Esophagus muscularis mucosa (tissue), 4 donors: ENCODE measurements around the gene KLF7. TPM values are rescaled to one million over a fixed set of nuclear protein-coding genes. Genes with fewer than 3 reads are reported as not detected.

Experiments used
- DNase-seq: peaks from one replicate; pipeline ENCODE4 v3.0.0-alpha.2; 2017; ENCODE audit errors: extremely low spot score
- H3K27ac ChIP-seq, 4 donors: fragments of 200-600 bp; sonication (generic); replicated peaks in 1 of 4; 1 replicate in 3 of 4; 2 replicates in 1 of 4; pipeline ENCODE4 v1.5.1; 2016 to 2019; ENCODE audit warnings: mild to moderate bottlenecking in 1 of 4
- H3K27me3 ChIP-seq, 4 donors: fragments of 200-600 bp; sonication (generic); one replicate each; pipeline versions ENCODE4 v1.5.1 to v1.6.0; 2016 to 2019
- H3K36me3 ChIP-seq, 4 donors: fragments of 200-600 bp; sonication (generic); one replicate each; pipeline ENCODE4 v1.5.1; 2016 to 2019
- H3K4me1 ChIP-seq, 4 donors: fragments of 200-600 bp; sonication (generic); one replicate each; pipeline ENCODE4 v1.5.1; 2016 to 2019
- H3K4me3 ChIP-seq, 4 donors: fragments of 200-600 bp; sonication (generic); 1 replicate in 2 of 4; 2 replicates in 2 of 4; pipeline ENCODE4 v1.5.1; 2016 to 2019; ENCODE audit warnings: mild to moderate bottlenecking in 4 of 4, moderate library complexity in 1 of 4
- H3K9me3 ChIP-seq, 4 donors: fragments of 200-600 bp; sonication (generic); 1 replicate in 3 of 4; 2 replicates in 1 of 4; pipeline ENCODE4 v1.5.1; 2016 to 2019
- CTCF ChIP-seq, 3 experiments: fragments of 200-600 bp in 2 of 3; fragments of 450-650 bp in 1 of 3; sonication (generic) in 2 of 3; IDR thresholded peaks; one replicate each; pipeline ENCODE4 v1.5.1; 2017 to 2019; ENCODE audit warnings: antibody characterized with exemption in 3 of 3, mild to moderate bottlenecking in 2 of 3, moderate library complexity in 1 of 3
- EP300 ChIP-seq: sonication (generic); formaldehyde crosslinking; IDR thresholded peaks from one replicate; pipeline ENCODE4 v1.6.1; 2017; ENCODE audit warnings: antibody characterized with exemption
- POLR2A ChIP-seq: fragments of 450-650 bp; IDR thresholded peaks from one replicate; pipeline ENCODE4 v1.6.1; 2017; ENCODE audit warnings: antibody characterized with exemption, moderate library complexity, mild to moderate bottlenecking, low read depth
- POLR2AphosphoS5 ChIP-seq, 2 donors: sonication (generic); formaldehyde crosslinking; IDR thresholded peaks; one replicate each; pipeline ENCODE4 v1.6.1; 2017; ENCODE audit warnings: antibody characterized with exemption in 2 of 2
- WGBS: methylation state at CpG from one replicate; pipeline ENCODE4 v1.1.5; 2018; 5-methylcytosine and 5-hydroxymethylcytosine counted together
- intact Hi-C: fragments of 100-400 bp; cut with DNase I; formaldehyde crosslinking; loops from one replicate; pipeline ENCODE4 v1.15.1; 2023
- total RNA-seq, 4 donors: library from RNA; depleted of rRNA; stranded (reverse); fragments of >200 nt; gene quantifications; one replicate each; pipeline versions ENCODE4 v1.1.0 to v1.2.1, GENCODE V29; 2016

KLF7 gene
- total RNA-seq, 4 donors from 2014 or later, result 25.3 to 47.4 (median 36.9) TPM

GRCh38 chr2:207150284-207150683, 15.5 kb downstream of the KLF7 start:
- 22% methylated on average over 5 of the region's 5 CpGs for WGBS
- Histone ChIP-seq H3K9me3 (no peaks in the 10 kb centered on the region), H3K4me3 (peak overlapping the region in 1 of 4 donors; percentile 6), H3K4me1 (peaks cover 99 to 100% (median 99%) of the 10 kb centered on the region in 4 donors), H3K27me3 (peaks cover 0 to 5% (median 0%) of the 10 kb centered on the region in 4 donors), H3K36me3 (no peaks in the 10 kb centered on the region), H3K27ac (peak overlapping the region; percentile 83 to 100 (median 85))
- intact Hi-C loops, result no loop called here
- DNase-seq, result no peak
- TF ChIP-seq POLR2AphosphoS5 (IDR thresholded peaks at IDR 0.05), result no peak
- no peak for TF ChIP-seq EP300
- TF ChIP-seq CTCF (IDR thresholded peaks at IDR 0.05), result no peak
- TF ChIP-seq POLR2A, result no peak

- DNase-seq, result no peak
- intact Hi-C loops, result no loop called here
- H3K4me3 ChIP-seq, result no peak overlapping the region
Measured at GRCh38 chr2:207149249-207150213, 16.2 kb downstream of the KLF7 start.

GRCh38 chr2:207148020-207148419, 17.7 kb downstream of the KLF7 start:
- intact Hi-C loops, result no loop called here
- H3K27ac ChIP-seq, result peak overlapping the region; percentile 83 to 100 (median 85)
- no peak overlapping the region for H3K4me3 ChIP-seq
- peaks cover 0 to 5% (median 0%) of the 10 kb centered on the region in 4 donors for H3K27me3 ChIP-seq
- WGBS, result 89% methylated on average over 2 of the region's 2 CpGs
- TF ChIP-seq EP300 (no peak), POLR2AphosphoS5 (IDR thresholded peaks at IDR 0.05) (peak in 1 of 2 donors; percentile 25)
- peaks cover 96 to 100% (median 98%) of the 10 kb centered on the region in 4 donors for H3K4me1 ChIP-seq
- H3K36me3 ChIP-seq, result no peaks in the 10 kb centered on the region
- no peak for DNase-seq
- no peaks in the 10 kb centered on the region for H3K9me3 ChIP-seq

More at GRCh38 chr2:207149249-207150213, 16.2 kb downstream of the KLF7 start:
- WGBS, result 78% methylated on average over 4 of the region's 7 CpGs
- H3K36me3 ChIP-seq, result no peaks in the 10 kb centered on the region
- TF ChIP-seq EP300 (no peak), POLR2AphosphoS5 (IDR thresholded peaks at IDR 0.05) (peak in 1 of 2 donors; percentile 5), POLR2A (no peak)
- H3K27ac ChIP-seq, result peak overlapping the region; percentile 83 to 100 (median 85)
- peaks cover 0 to 5% (median 0%) of the 10 kb centered on the region in 4 donors for H3K27me3 ChIP-seq
- H3K9me3 ChIP-seq, result no peaks in the 10 kb centered on the region
- H3K4me1 ChIP-seq, result peaks cover 99 to 100% (median 99%) of the 10 kb centered on the region in 4 donors

GRCh38 chr2:207144173-207144785, 21.5 kb downstream of the KLF7 start:
- peak overlapping the region; percentile 83 to 100 (median 85) for H3K27ac ChIP-seq
- H3K36me3 ChIP-seq, result no peaks in the 10 kb centered on the region
- H3K4me3 ChIP-seq, result peak overlapping the region; percentile 32 to 43 (median 36)
- H3K4me1 ChIP-seq, result peaks cover 93 to 100% (median 96%) of the 10 kb centered on the region in 4 donors
- H3K9me3 ChIP-seq, result no peaks in the 10 kb centered on the region
- WGBS, result 82% methylated on average over 3 of the region's 3 CpGs
- no peaks in the 10 kb centered on the region for H3K27me3 ChIP-seq
- peak in 1 of 2 donors; percentile 26 for TF ChIP-seq POLR2AphosphoS5 (IDR thresholded peaks at IDR 0.05)
- no peak for TF ChIP-seq POLR2A
- TF ChIP-seq EP300, result no peak
- no peak for TF ChIP-seq CTCF (IDR thresholded peaks at IDR 0.05)
- intact Hi-C loops, result no loop called here
- DNase-seq, result no peak

GRCh38 chr2:207143215-207144172, 22.3 kb downstream of the KLF7 start:
- intact Hi-C loops, result no loop called here

More at GRCh38 chr2:207143215-207144172, 22.3 kb downstream of the KLF7 start:
- Histone ChIP-seq H3K4me3 (peak overlapping the region; percentile 32 to 43 (median 36)), H3K27ac (peak overlapping the region; percentile 83 to 100 (median 85)), H3K4me1 (peaks cover 92 to 100% (median 96%) of the 10 kb centered on the region in 4 donors), H3K9me3 (no peaks in the 10 kb centered on the region), H3K27me3 (no peaks in the 10 kb centered on the region), H3K36me3 (no peaks in the 10 kb centered on the region)
- DNase-seq, result peak; percentile 95
- TF ChIP-seq POLR2AphosphoS5 (IDR thresholded peaks at IDR 0.05) (peak; percentile 80 to 84), EP300 (peak; percentile 4), POLR2A (no peak)
- WGBS, result 20% methylated on average over 13 of the region's 13 CpGs
